H9 (cell line): ENCODE results near the gene BRINP2. TPM values are rescaled to one million over a fixed set of nuclear protein-coding genes. Genes with fewer than 3 reads are reported as not detected.

Experiments used
- DNase-seq: peaks from one replicate; pipeline ENCODE4 v3.0.0-alpha.2; 2017
- H2AFZ ChIP-seq: one replicate; pipeline ENCODE4 v1.6.1; 2013; ENCODE audit warnings: mild to moderate bottlenecking, low read length, control low read depth, moderate library complexity
- H2AK5ac ChIP-seq: 2 replicates; pipeline ENCODE4 v1.6.1; 2013; ENCODE audit warnings: low read length, control low read depth, mixed read lengths; ENCODE audit not compliant: insufficient read length
- H2BK120ac ChIP-seq: one replicate; pipeline ENCODE4 v1.6.1; 2013; ENCODE audit warnings: low read depth, mild to moderate bottlenecking, low read length, control low read depth, inconsistent platforms; ENCODE audit not compliant: poor library complexity, severe bottlenecking
- H2BK12ac ChIP-seq: 2 replicates; pipeline ENCODE4 v1.6.1; 2013; ENCODE audit warnings: low read length, control low read depth, mixed read lengths, low read depth; ENCODE audit not compliant: insufficient read length
- H2BK15ac ChIP-seq: 2 replicates; pipeline ENCODE4 v1.6.1; 2013; ENCODE audit warnings: low read depth, low read length, control low read depth
- H2BK20ac ChIP-seq: one replicate; pipeline ENCODE4 v1.6.1; 2013; ENCODE audit warnings: low read depth, mild to moderate bottlenecking, low read length, control low read depth, inconsistent platforms; ENCODE audit not compliant: poor library complexity, severe bottlenecking
- H2BK5ac ChIP-seq: 2 replicates; pipeline ENCODE4 v1.6.1; 2013; ENCODE audit warnings: low read length, control low read depth, mixed read lengths; ENCODE audit not compliant: insufficient read length
- H3K14ac ChIP-seq: 2 replicates; pipeline ENCODE4 v1.6.1; 2013; ENCODE audit warnings: low read length, control low read depth; ENCODE audit not compliant: insufficient read depth
- H3K18ac ChIP-seq: 2 replicates; pipeline ENCODE4 v1.6.1; 2013; ENCODE audit warnings: low read depth, mild to moderate bottlenecking, mixed read lengths, low read length, control low read depth; ENCODE audit not compliant: insufficient read length
- H3K23ac ChIP-seq: 2 replicates; pipeline ENCODE4 v1.6.1; 2013; ENCODE audit warnings: low read length, control low read depth, mixed read lengths, low read depth; ENCODE audit not compliant: insufficient read length
- H3K23me2 ChIP-seq: 2 replicates; pipeline ENCODE4 v1.6.1; 2013; ENCODE audit warnings: low read depth, mild to moderate bottlenecking, mixed read lengths, low read length, control low read depth; ENCODE audit not compliant: insufficient read length, poor library complexity, severe bottlenecking
- H3K27ac ChIP-seq: 2 replicates; pipeline ENCODE4 v1.5.1; 2013; ENCODE audit warnings: low read length, control low read depth, mixed read lengths, low read depth; ENCODE audit not compliant: insufficient read length
- H3K27me3 ChIP-seq: 2 replicates; pipeline ENCODE4 v1.6.1; 2013; ENCODE audit warnings: low read length, control low read depth, inconsistent platforms; ENCODE audit not compliant: insufficient read depth
- H3K4ac ChIP-seq: 2 replicates; pipeline ENCODE4 v1.6.1; 2013; ENCODE audit warnings: low read depth, mild to moderate bottlenecking, control low read depth, inconsistent platforms, low read length, moderate library complexity
- H3K4me1 ChIP-seq: 2 replicates; pipeline ENCODE4 v1.6.1; 2013; ENCODE audit warnings: low read length, control low read depth, inconsistent platforms; ENCODE audit not compliant: insufficient read depth
- H3K4me2 ChIP-seq: 2 replicates; pipeline ENCODE4 v1.6.1; 2013; ENCODE audit warnings: low read length, control low read depth, mixed read lengths; ENCODE audit not compliant: insufficient read length, insufficient read depth
- H3K56ac ChIP-seq: 2 replicates; pipeline ENCODE4 v1.6.1; 2013; ENCODE audit warnings: low read depth, mild to moderate bottlenecking, mixed read lengths, low read length, control low read depth; ENCODE audit not compliant: insufficient read length
- H3K79me1 ChIP-seq: 2 replicates; pipeline ENCODE4 v1.6.1; 2013; ENCODE audit warnings: low read depth, mild to moderate bottlenecking, moderate library complexity, low read length, control low read depth, inconsistent platforms; ENCODE audit not compliant: insufficient read depth, poor library complexity, severe bottlenecking
- H3K79me2 ChIP-seq: 2 replicates; pipeline ENCODE4 v1.6.1; 2013; ENCODE audit warnings: low read length, control low read depth, inconsistent platforms; ENCODE audit not compliant: insufficient read depth
- H3K9ac ChIP-seq: 2 replicates; pipeline ENCODE4 v1.6.1; 2013; ENCODE audit warnings: low read length, control low read depth, mixed read lengths; ENCODE audit not compliant: insufficient read length; ENCODE audit errors: extremely low read depth
- H3K9me3 ChIP-seq: one replicate; pipeline ENCODE4 v1.6.1; 2013; ENCODE audit warnings: low read depth, low read length, inconsistent platforms; ENCODE audit not compliant: control insufficient read depth
- H3T11ph ChIP-seq: one replicate; pipeline ENCODE4 v1.6.1; 2013; ENCODE audit warnings: mild to moderate bottlenecking, low read length, control low read depth, inconsistent platforms
- H4K20me1 ChIP-seq: one replicate; pipeline ENCODE4 v1.6.1; 2013; ENCODE audit not compliant: control insufficient read depth, insufficient read length, insufficient read depth
- H4K5ac ChIP-seq: 2 replicates; pipeline ENCODE4 v1.6.1; 2013; ENCODE audit warnings: low read depth, mild to moderate bottlenecking, mixed read lengths, low read length, control low read depth; ENCODE audit not compliant: insufficient read length
- H4K8ac ChIP-seq: replicated peaks from 2 replicates; pipeline ENCODE4 v1.6.1; 2013; ENCODE audit warnings: low read length, control low read depth, mixed read lengths, low read depth; ENCODE audit not compliant: insufficient read length
- H4K91ac ChIP-seq: 2 replicates; pipeline ENCODE4 v1.6.1; 2013; ENCODE audit warnings: low read depth, mild to moderate bottlenecking, moderate library complexity, mixed read lengths, low read length, control low read depth; ENCODE audit not compliant: insufficient read length
- H3K27ac Mint-ChIP-seq, 3 experiments: 2 replicates in 2 of 3; 3 replicates in 1 of 3; pipeline ENCODE4 v1.8.0; 2020 to 2021; ENCODE audit warnings: mixed read lengths in 3 of 3, mild to moderate bottlenecking in 1 of 3, moderate library complexity in 1 of 3
- H3K27me3 Mint-ChIP-seq: 2 replicates; pipeline ENCODE4 v1.8.0; 2021; ENCODE audit warnings: low read depth, mild to moderate bottlenecking, moderate library complexity, mixed read lengths
- H3K36me3 Mint-ChIP-seq, 3 experiments: 2 replicates in 2 of 3; 3 replicates in 1 of 3; pipeline ENCODE4 v1.8.0; 2020 to 2021; ENCODE audit warnings: low read depth in 3 of 3, mixed read lengths in 3 of 3; ENCODE audit not compliant: insufficient read depth in 1 of 3
- H3K4me1 Mint-ChIP-seq, 2 experiments: 2 replicates each; pipeline ENCODE4 v1.8.0; 2020; ENCODE audit warnings: mixed read lengths in 2 of 2
- H3K4me3 Mint-ChIP-seq, 2 experiments: 2 replicates in 1 of 2; 3 replicates in 1 of 2; pipeline ENCODE4 v1.8.0; 2020 to 2021; ENCODE audit warnings: mild to moderate bottlenecking in 2 of 2, mixed read lengths in 2 of 2, moderate library complexity in 1 of 2
- H3K9me3 Mint-ChIP-seq, 2 experiments: 2 replicates in 1 of 2; 3 replicates in 1 of 2; pipeline ENCODE4 v1.8.0; 2020; ENCODE audit warnings: mild to moderate bottlenecking in 2 of 2, mixed read lengths in 2 of 2, moderate library complexity in 1 of 2
- WGBS: extraction: QIAGEN DNeasy Blood & Tissue Kit; methylation state at CpG from one replicate; pipeline ENCODE4 v1.1.7; 2013; ENCODE audit warnings: missing lambda C conversion rate, low lambda C conversion rate, mixed read lengths; ENCODE audit not compliant: insufficient read length; ENCODE audit errors: extremely low coverage; 5-methylcytosine and 5-hydroxymethylcytosine counted together
- total RNA-seq: library from RNA; stranded (reverse); gene quantifications from 2 replicates; pipeline ENCODE4 v1.2.1, GENCODE V29; 2021
- TF ChIP-seq, protein P1 (sequence below): fragments of 200-600 bp; sonication (generic); conservative IDR thresholded peaks from 3 replicates; pipeline ENCODE4 v1.8.0; 2021; ENCODE audit warnings: antibody characterized with exemption, mild to moderate bottlenecking

BRINP2 gene
- total RNA-seq, 1 experiment from 2014 or later, result not detected

- no peak overlapping the region for H4K91ac ChIP-seq
- no peaks in the 10 kb centered on the region for H3K79me1 ChIP-seq
- no peaks in the 10 kb centered on the region for H3K9me3 ChIP-seq
- Mint-ChIP-seq H3K27ac (no peak overlapping the region), H3K4me3 (no peak overlapping the region), H3K27me3 (peaks cover 5% of the 10 kb centered on the region), H3K36me3 (peaks cover 0 to 2% (median 0%) of the 10 kb centered on the region in 3 experiments; a peak in 2 of 7 replicates), H3K4me1 (peaks cover 6 to 7% of the 10 kb centered on the region in 2 experiments; a peak in 3 of 4 replicates), H3K9me3 (no peaks in the 10 kb centered on the region)
- H2BK15ac ChIP-seq, result no peak overlapping the region
- H3K56ac ChIP-seq, result no peak overlapping the region
- H2BK20ac ChIP-seq, result no peak overlapping the region
- no peaks in the 10 kb centered on the region for H3K27me3 ChIP-seq
- no peak overlapping the region for H2BK5ac ChIP-seq
- WGBS, result no CpG with 5 or more reads among the region's 5 CpGs
- no peaks in the 10 kb centered on the region for H4K20me1 ChIP-seq
- no peak overlapping the region for H3T11ph ChIP-seq
- H3K18ac ChIP-seq, result no peak overlapping the region
- no peak overlapping the region for H3K4me2 ChIP-seq
- no peak overlapping the region for H3K14ac ChIP-seq
- no peak overlapping the region for H4K5ac ChIP-seq
- H3K23me2 ChIP-seq, result no peaks in the 10 kb centered on the region
- H3K79me2 ChIP-seq, result 0 out of 2 replicates have a peak, but pooled peaks cover 2% of the 10 kb centered on the region
- no peak overlapping the region for H3K27ac ChIP-seq
- no peak for DNase-seq
- no peak overlapping the region for H2AFZ ChIP-seq
- no peak overlapping the region for H2BK12ac ChIP-seq
- H3K23ac ChIP-seq, result no peak overlapping the region
- no peak overlapping the region for H3K9ac ChIP-seq
- H2BK120ac ChIP-seq, result no peak overlapping the region
- no peak overlapping the region for H4K8ac ChIP-seq
- no peak overlapping the region for H2AK5ac ChIP-seq
- no peak overlapping the region for H3K4ac ChIP-seq
- peaks cover 4% of the 10 kb centered on the region; the same call in 1 of the 2 replicates for H3K4me1 ChIP-seq
- TF ChIP-seq, protein P1, sequence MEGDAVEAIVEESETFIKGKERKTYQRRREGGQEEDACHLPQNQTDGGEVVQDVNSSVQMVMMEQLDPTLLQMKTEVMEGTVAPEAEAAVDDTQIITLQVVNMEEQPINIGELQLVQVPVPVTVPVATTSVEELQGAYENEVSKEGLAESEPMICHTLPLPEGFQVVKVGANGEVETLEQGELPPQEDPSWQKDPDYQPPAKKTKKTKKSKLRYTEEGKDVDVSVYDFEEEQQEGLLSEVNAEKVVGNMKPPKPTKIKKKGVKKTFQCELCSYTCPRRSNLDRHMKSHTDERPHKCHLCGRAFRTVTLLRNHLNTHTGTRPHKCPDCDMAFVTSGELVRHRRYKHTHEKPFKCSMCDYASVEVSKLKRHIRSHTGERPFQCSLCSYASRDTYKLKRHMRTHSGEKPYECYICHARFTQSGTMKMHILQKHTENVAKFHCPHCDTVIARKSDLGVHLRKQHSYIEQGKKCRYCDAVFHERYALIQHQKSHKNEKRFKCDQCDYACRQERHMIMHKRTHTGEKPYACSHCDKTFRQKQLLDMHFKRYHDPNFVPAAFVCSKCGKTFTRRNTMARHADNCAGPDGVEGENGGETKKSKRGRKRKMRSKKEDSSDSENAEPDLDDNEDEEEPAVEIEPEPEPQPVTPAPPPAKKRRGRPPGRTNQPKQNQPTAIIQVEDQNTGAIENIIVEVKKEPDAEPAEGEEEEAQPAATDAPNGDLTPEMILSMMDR, result no peak
These were observed 40.3 kb upstream of the BRINP2 start for GRCh38 chr1:177130451-177130945.
